LNCaP clone FGC (cell line): ENCODE results near the gene EGFLAM.

Experiments
- DNase-seq: peaks from one replicate; pipeline ENCODE4 v3.0.0-alpha.2; 2011; ENCODE audit warnings: low read depth
- H3K4me3 ChIP-seq: 2 replicates; pipeline ENCODE4 v1.5.1; 2011; ENCODE audit warnings: mild to moderate bottlenecking, low read depth, low read length, control low read depth
- TF ChIP-seq, protein P1 (sequence below): IDR thresholded peaks from 2 replicates; pipeline ENCODE4 v1.5.1; 2012; ENCODE audit warnings: mild to moderate bottlenecking; ENCODE audit not compliant: control insufficient read depth, insufficient read depth; ENCODE audit errors: extremely low read depth

The EGFLAM gene

DNA sequence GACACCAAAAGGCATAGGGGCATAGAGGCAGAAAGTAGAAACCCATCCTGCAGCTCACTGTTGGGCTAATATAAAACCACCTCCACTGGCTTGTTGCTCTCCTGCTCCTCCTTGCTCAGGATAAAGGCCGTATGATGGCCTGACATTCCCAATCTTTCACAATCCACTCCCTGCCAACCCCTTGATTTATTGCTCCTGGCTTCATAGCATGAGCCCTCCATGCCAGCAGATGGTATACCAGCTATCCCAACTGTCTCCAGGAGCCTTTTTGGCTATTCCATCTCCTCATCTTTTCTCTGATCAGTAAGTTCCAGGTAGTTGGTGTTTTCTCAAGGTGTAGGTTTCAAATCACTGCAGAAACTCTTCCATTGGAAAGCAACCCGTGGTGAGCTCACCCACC is 128.8 kb downstream of the EGFLAM start:
- TF ChIP-seq, protein P1, sequence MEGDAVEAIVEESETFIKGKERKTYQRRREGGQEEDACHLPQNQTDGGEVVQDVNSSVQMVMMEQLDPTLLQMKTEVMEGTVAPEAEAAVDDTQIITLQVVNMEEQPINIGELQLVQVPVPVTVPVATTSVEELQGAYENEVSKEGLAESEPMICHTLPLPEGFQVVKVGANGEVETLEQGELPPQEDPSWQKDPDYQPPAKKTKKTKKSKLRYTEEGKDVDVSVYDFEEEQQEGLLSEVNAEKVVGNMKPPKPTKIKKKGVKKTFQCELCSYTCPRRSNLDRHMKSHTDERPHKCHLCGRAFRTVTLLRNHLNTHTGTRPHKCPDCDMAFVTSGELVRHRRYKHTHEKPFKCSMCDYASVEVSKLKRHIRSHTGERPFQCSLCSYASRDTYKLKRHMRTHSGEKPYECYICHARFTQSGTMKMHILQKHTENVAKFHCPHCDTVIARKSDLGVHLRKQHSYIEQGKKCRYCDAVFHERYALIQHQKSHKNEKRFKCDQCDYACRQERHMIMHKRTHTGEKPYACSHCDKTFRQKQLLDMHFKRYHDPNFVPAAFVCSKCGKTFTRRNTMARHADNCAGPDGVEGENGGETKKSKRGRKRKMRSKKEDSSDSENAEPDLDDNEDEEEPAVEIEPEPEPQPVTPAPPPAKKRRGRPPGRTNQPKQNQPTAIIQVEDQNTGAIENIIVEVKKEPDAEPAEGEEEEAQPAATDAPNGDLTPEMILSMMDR = no peak
- no peak overlapping the region for H3K4me3 ChIP-seq
- DNase-seq = no peak

DNA sequence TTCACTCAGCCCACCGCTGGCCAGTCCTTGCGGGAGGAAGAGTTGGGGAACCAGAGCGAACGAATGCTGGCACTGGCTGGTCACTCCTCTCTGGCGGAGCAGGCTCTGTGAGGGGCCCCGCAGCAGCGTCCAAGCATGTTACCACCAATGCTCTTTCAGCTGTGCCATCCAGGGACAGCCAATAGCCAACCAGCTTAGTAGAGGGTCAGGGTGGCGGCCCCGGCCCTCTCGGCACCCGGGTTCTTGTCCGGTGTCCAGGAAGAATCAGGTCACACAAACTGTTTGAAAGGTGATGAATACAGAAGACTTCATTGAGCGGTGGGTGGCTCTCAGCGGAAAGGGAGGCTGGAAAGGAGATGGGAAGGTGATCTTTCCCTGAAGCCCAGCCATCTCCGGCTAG is 135.3 kb downstream of the EGFLAM start:
- H3K4me3 ChIP-seq = no peak overlapping the region
- DNase-seq = no peak
- TF ChIP-seq, protein P1 = no peak

DNA sequence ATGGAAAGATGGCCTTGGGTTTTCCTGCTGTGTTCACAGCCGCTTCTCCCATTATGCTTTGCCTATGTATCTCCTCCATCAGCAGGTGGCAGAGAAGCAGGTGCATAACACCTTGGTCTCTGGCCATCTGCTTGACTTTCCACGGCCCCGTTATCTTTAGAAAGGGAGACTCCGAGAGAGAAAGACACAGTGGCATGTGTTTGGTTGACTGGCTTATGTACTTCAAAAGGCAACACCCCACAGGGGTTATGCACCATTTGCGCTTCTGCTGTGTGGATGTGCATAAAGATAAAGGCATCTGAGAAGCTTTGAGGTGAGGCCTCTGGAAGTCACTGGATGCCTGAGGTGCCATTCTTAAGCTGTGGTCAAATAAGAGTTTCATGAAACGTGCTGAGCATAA is 138.4 kb downstream of the EGFLAM start:
- H3K4me3 ChIP-seq = no peak overlapping the region
- TF ChIP-seq, protein P1 = no peak

DNA sequence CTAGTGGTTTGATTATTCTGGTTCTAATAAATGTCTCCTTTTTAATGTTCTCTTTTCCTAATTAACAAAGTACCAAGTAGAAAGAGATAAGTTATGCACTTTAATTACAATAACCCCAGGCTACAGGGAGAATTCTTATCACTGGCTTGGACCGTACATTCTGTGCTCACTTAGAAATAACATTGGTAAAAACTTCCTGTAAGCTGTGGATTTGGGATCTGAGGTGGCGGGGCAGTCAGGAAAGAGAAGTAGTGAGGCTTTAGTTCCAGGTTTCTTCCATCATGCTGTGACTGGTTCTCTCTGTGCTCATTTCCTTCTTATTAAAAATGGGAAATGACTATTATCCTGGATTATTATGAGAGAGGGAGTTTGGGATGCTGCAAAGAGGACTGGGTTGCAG is 142.0 kb downstream of the EGFLAM start:
- TF ChIP-seq, protein P1 = no peak
- DNase-seq = no peak
- no peak overlapping the region for H3K4me3 ChIP-seq

More for the DNA sequence above, 138.4 kb downstream of the EGFLAM start:
- DNase-seq = no peak

DNA sequence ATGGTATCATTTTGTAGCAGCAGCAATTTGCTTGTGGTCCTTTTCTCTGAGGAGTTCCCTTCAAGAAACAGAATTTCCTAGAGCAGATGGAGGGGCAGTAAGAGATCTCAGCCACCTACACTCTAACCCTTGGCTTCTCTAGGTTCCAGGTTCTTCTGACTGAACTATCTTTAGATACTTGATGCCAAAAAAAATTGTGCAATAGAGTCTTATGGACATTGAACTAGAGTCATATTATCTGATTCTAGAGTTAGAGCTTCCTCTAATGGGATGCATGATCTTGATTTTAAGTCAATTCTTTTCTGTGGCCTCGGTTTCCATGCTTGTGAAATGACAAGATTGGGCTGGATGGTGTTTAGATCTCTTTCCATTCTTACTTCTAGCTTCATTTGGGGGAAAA is 142.8 kb downstream of the EGFLAM start:
- no peak for DNase-seq
- TF ChIP-seq, protein P1 = no peak
- H3K4me3 ChIP-seq = no peak overlapping the region

DNA sequence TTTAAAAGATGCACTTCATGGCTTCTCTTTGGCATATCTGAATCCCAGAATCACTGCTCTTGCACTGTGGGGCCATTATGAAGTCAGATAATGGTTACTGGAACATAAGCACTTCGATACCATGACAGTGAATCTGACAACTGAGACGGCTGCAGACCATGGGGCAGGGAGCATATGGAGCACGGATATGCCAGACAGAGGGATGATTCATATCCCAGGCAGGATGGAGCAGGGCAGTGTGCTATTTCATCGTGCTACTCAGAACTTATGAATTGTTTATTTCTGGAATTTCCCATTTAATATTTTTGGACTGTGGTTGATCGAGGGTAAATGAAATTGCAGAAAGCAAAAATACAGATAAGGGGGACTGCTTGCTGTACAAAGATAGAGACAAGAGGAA is 145.0 kb downstream of the EGFLAM start:
- TF ChIP-seq, protein P1 = no peak
- no peak overlapping the region for H3K4me3 ChIP-seq
- no peak for DNase-seq

DNA sequence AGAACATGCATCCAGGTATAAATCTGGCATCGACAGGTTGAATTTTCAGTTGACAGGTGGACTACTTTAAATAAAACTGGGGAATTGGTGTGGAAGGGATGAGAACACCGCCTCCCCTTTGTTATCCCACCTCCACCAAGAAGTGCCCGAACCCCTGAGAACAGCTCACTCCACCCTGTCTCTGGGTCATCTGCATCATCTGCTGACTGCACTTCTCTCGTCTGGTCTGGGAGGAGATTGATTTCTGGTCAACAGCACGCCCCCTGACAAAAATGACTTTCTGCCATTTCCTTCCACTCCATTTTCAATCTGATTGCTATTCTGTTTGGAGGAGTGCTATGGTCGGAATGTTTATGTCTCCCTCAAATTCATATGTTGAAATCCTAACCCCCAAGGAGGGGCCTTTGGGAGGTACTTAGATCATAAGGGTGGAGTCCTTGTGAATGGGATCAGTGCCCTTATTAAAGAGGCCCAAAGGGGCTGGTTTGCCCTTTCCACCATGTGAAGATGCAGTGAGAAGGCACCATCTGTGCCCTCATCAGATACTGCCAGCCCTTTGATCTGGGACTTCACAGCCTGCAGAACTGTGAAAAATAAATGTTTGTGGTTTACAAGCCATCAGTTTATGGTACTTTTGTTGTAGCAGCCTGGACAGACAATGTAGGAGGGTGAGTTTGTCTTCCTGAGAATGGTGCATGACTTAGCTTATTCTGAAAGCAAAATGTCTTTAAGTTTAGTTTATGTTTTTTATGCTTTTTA is 145.7 kb downstream of the EGFLAM start:
- no peak overlapping the region for H3K4me3 ChIP-seq
- no peak for DNase-seq

More for the DNA sequence above, 145.7 kb downstream of the EGFLAM start:
- TF ChIP-seq, protein P1 = no peak
